ENCODE measurements around the gene KDM3A.

Gene KDM3A

GRCh38 chr2:86416146-86416545 lies 25.0 kb upstream of the KDM3A start:
- TF ChIP-seq GATA1 (IDR thresholded peaks at IDR 0.05; ENCODE audit: low read depth, low read length) (no peak), POLR2A (IDR thresholded peaks at IDR 0.05; ENCODE audit: low read length) (no peak)
- DNase-seq: no peak

DNA sequence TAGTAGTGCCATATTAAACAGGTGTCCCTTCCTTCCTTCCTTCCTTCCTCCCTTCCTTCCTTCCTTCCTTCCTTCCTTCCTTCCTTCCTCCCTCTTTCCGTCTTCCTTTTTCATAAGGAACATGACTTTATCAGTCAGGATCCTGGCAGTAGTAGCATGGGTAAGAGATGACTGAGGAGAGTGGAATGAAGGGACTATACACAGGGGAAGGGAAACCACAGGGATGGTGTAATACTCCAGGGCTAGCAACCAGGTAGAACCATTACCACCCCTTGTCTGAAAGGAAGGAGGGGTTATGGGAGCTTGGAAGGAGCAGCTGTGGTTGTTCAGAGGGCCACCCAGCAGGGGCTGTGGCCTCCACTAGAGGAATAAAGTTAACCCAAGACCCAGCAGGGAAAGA lies 23.2 kb upstream of the KDM3A start:
- DNase-seq: no peak
- TF ChIP-seq GATA1 (IDR thresholded peaks at IDR 0.05; ENCODE audit: low read depth, low read length) (no peak), POLR2A (IDR thresholded peaks at IDR 0.05; ENCODE audit: low read length) (no peak)

GRCh38 chr2:86420913-86421312 lies 20.3 kb upstream of the KDM3A start:
- no peak for DNase-seq
- TF ChIP-seq POLR2A (IDR thresholded peaks at IDR 0.05; ENCODE audit: low read length) (no peak), GATA1 (IDR thresholded peaks at IDR 0.05; ENCODE audit: low read depth, low read length) (no peak)

GRCh38 chr2:86426271-86426670 lies 14.9 kb upstream of the KDM3A start:
- no peak for DNase-seq
- TF ChIP-seq POLR2A (IDR thresholded peaks at IDR 0.05; ENCODE audit: low read length): no peak
- no peak for TF ChIP-seq GATA1 (IDR thresholded peaks at IDR 0.05; ENCODE audit: low read depth, low read length)

DNA sequence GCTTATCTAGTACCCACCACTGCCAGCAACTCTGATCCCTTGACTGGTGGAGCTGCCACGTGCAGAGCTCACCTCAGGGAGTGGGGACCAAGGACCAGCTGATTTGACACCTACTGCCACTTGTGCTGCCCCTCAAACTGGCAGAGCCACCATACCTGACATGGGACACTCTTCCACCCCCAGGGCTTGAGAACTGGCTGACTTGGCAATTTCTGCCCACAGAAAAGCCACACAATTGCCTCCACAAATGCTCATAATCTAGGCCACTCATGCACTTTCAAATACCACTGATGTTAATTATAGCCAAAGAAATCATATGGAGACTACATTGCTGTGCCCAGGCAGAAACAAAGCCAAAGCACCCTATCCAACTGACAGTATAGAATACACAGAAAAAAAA lies 11.8 kb upstream of the KDM3A start:
- no peak for DNase-seq
- no peak for TF ChIP-seq POLR2A (IDR thresholded peaks at IDR 0.05; ENCODE audit: low read length)
- TF ChIP-seq GATA1 (IDR thresholded peaks at IDR 0.05; ENCODE audit: low read depth, low read length): no peak

DNA sequence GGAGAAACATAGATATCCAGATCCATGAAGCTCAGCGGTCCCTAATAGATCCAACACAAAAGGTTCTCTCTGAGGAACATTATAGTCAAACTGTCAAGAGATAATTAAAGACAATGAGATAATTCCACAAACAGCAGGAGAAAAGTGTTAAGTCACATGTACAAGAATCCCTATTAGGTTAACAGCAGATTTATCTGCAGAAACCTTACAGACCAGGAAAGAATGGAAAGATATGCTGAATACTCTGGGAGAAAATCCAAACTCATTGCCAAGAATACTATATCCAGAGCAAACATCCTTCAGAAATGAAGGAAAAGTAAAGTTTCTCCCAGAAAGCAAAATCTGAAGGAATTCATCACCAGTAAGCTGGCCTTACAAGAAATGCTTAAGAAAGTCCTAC lies 10.8 kb upstream of the KDM3A start:
- TF ChIP-seq POLR2A (IDR thresholded peaks at IDR 0.05; ENCODE audit: low read length) (no peak), GATA1 (IDR thresholded peaks at IDR 0.05; ENCODE audit: low read depth, low read length) (no peak)
- no peak for DNase-seq

GRCh38 chr2:86433137-86433536 lies 8.0 kb upstream of the KDM3A start:
- no peak for TF ChIP-seq POLR2A (IDR thresholded peaks at IDR 0.05; ENCODE audit: low read length)
- no peak for DNase-seq

DNA sequence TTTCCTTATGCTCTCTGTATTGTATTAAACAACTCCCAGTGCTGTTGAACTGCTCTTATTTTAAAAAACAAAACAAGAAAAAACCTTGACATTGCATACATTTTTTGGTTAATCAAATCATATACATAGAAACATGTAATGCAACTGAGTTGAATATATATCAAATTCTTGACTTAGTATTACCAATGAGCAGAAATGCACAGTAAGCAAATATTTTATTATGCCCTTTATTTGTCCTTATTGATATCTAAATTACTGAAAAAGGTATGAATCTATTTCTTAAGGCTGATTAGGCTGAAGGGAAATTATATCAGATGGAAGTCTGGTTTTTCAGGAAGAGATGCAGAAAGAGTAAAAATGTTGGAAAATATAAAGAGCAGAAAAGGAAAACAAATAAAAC lies 6.9 kb upstream of the KDM3A start:
- TF ChIP-seq GATA1 (IDR thresholded peaks at IDR 0.05; ENCODE audit: low read depth, low read length) (no peak), POLR2A (IDR thresholded peaks at IDR 0.05; ENCODE audit: low read length) (no peak)
- no peak for DNase-seq

- TF ChIP-seq POLR2A (IDR thresholded peaks at IDR 0.05; ENCODE audit: low read length) (no peak), GATA1 (IDR thresholded peaks at IDR 0.05; ENCODE audit: low read depth, low read length) (no peak)
- no peak for DNase-seq
These were observed 5.6 kb upstream of the KDM3A start for GRCh38 chr2:86435531-86435930.

- no peak for DNase-seq
- TF ChIP-seq POLR2A (IDR thresholded peaks at IDR 0.05; ENCODE audit: low read length): no peak
- no peak for TF ChIP-seq GATA1 (IDR thresholded peaks at IDR 0.05; ENCODE audit: low read depth, low read length)
These were observed 4.8 kb upstream of the KDM3A start for GRCh38 chr2:86436328-86436727.

GRCh38 chr2:86439879-86440630 lies 1.1 kb upstream of the KDM3A start:
- TF ChIP-seq POLR2A (IDR thresholded peaks at IDR 0.05; ENCODE audit: low read length) (no peak), GATA1 (IDR thresholded peaks at IDR 0.05; ENCODE audit: low read depth, low read length) (no peak)
- peak; percentile 37 to 50 for DNase-seq

- no peak for DNase-seq
- TF ChIP-seq POLR2A (IDR thresholded peaks at IDR 0.05; ENCODE audit: low read length) (no peak), GATA1 (IDR thresholded peaks at IDR 0.05; ENCODE audit: low read depth, low read length) (no peak)
These were observed 266 bp downstream of the KDM3A start for GRCh38 chr2:86441392-86441881.

- DNase-seq: peak; percentile 79 to 81
- peak; percentile 60 for TF ChIP-seq POLR2A (IDR thresholded peaks at IDR 0.05; ENCODE audit: low read length)
- TF ChIP-seq GATA1 (IDR thresholded peaks at IDR 0.05; ENCODE audit: low read depth, low read length): no peak
These were observed 891 bp downstream of the KDM3A start for GRCh38 chr2:86441882-86442641.

- peak; percentile 93 for DNase-seq
- TF ChIP-seq POLR2A (IDR thresholded peaks at IDR 0.05; ENCODE audit: low read length) (no peak), GATA1 (IDR thresholded peaks at IDR 0.05; ENCODE audit: low read depth, low read length) (no peak)
These were observed 1.5 kb downstream of the KDM3A start for GRCh38 chr2:86442642-86443005.
